NB4 (cell line): Measurements from ENCODE around the gene GUCY2D.
"Not testable (repeated sequence)": the region's sequence is repeated elsewhere in the genome, so short reads cannot be mapped to it uniquely, and the experiment has no call there.

ENCODE experiments used
- DNase-seq: peaks from one replicate; pipeline ENCODE4 v3.0.0; 2010; ENCODE audit warnings: low read depth
- H3K4me3 ChIP-seq: one replicate; pipeline ENCODE4 v1.5.1; 2011; ENCODE audit warnings: mild to moderate bottlenecking, low read depth, low read length, moderate library complexity
- CTCF ChIP-seq: IDR thresholded peaks from one replicate; pipeline ENCODE4 v1.5.1; 2012; ENCODE audit warnings: low read depth, low read length
- MAX ChIP-seq: IDR thresholded peaks from 2 replicates; pipeline ENCODE4 v1.6.1; 2011; ENCODE audit warnings: low read depth, low read length
- MYC ChIP-seq: IDR thresholded peaks from 2 replicates; pipeline ENCODE4 v1.6.1; 2011; ENCODE audit warnings: low read depth, low read length
- POLR2A ChIP-seq: IDR thresholded peaks from 2 replicates; pipeline ENCODE4 v1.6.1; 2011; ENCODE audit warnings: mild to moderate bottlenecking; ENCODE audit not compliant: insufficient read length; ENCODE audit errors: extremely low read depth

The GUCY2D gene

GRCh38 chr17:8001976-8002720 lies at the start of gene GUCY2D:
TSS of gene GUCY2D (plus strand) at chr17:8002615. CDS start at chr17:8003048, 433 bp downstream.
- peak; percentile 77 for DNase-seq
- TF ChIP-seq POLR2A = no peak
- no peak for TF ChIP-seq CTCF
- no peak for TF ChIP-seq MAX
- no peak for TF ChIP-seq MYC
- peak within 1 kb of the TSS; percentile 54 for H3K4me3 ChIP-seq

- not testable (repeated sequence) for H3K4me3 ChIP-seq, DNase-seq
These were observed 49.1 kb upstream of the GUCY2D start for GRCh38 chr17:7953266-7953665.

GRCh38 chr17:7955414-7956227 lies 46.8 kb upstream of the GUCY2D start:
- H3K4me3 ChIP-seq = no peak overlapping the region
- no peak for DNase-seq
- TF ChIP-seq CTCF (no peak), POLR2A (no peak), MYC (no peak), MAX (no peak)

GRCh38 chr17:7956228-7956965 lies 46.0 kb upstream of the GUCY2D start:
- TF ChIP-seq MAX (no peak), POLR2A (no peak), CTCF (no peak), MYC (no peak)
- DNase-seq = no peak

GRCh38 chr17:7959503-7960253 lies 42.7 kb upstream of the GUCY2D start:
- no peak overlapping the region for H3K4me3 ChIP-seq
- no peak for TF ChIP-seq MAX
- TF ChIP-seq CTCF = no peak
- TF ChIP-seq MYC = no peak

More at GRCh38 chr17:7956228-7956965, 46.0 kb upstream of the GUCY2D start:
- no peak overlapping the region for H3K4me3 ChIP-seq

More at GRCh38 chr17:7959503-7960253, 42.7 kb upstream of the GUCY2D start:
- peak; percentile 71 for DNase-seq
